ENCODE measurements around the gene ADRA1B.
"Not testable (repeated sequence)": the region's sequence is repeated elsewhere in the genome, so short reads cannot be mapped to it uniquely, and the experiment has no call there.

ADRA1B gene

GRCh38 chr5:159965031-159965837, 49.0 kb downstream of the ADRA1B start:
- no peak for DNase-seq (ENCODE audit: low read depth in 2 of 3, low spot score in 1 of 3)

- not testable (repeated sequence) for DNase-seq (ENCODE audit: low read depth in 2 of 3, low spot score in 1 of 3)
Measured at GRCh38 chr5:159965838-159966128, 49.5 kb downstream of the ADRA1B start.

- DNase-seq (ENCODE audit: low read depth in 2 of 3, low spot score in 1 of 3): no peak
Measured at GRCh38 chr5:159969966-159970365, 53.7 kb downstream of the ADRA1B start.

- no peak for DNase-seq (ENCODE audit: low read depth in 2 of 3, low spot score in 1 of 3)
Measured at GRCh38 chr5:159971038-159971437, 54.8 kb downstream of the ADRA1B start.

- no peak for DNase-seq (ENCODE audit: low read depth in 2 of 3, low spot score in 1 of 3)
Measured at GRCh38 chr5:159971514-159971913, 55.2 kb downstream of the ADRA1B start.

- DNase-seq (ENCODE audit: low read depth in 2 of 3, low spot score in 1 of 3): no peak
Measured at GRCh38 chr5:159971931-159972461, 55.7 kb downstream of the ADRA1B start.

- no peak for DNase-seq (ENCODE audit: low read depth in 2 of 3, low spot score in 1 of 3)
Measured at GRCh38 chr5:159972538-159973362, 56.5 kb downstream of the ADRA1B start.

GRCh38 chr5:159975462-159976019, 59.3 kb downstream of the ADRA1B start:
- DNase-seq (ENCODE audit: low read depth in 2 of 3, low spot score in 1 of 3): no peak

- DNase-seq (ENCODE audit: low read depth in 2 of 3, low spot score in 1 of 3): no peak
Measured at GRCh38 chr5:159976921-159977320, 60.6 kb downstream of the ADRA1B start.

- DNase-seq (ENCODE audit: low read depth in 2 of 3, low spot score in 1 of 3): no peak
Measured at GRCh38 chr5:159978358-159978757, 62.1 kb downstream of the ADRA1B start.

- no peak for DNase-seq (ENCODE audit: low read depth in 2 of 3, low spot score in 1 of 3)
Measured at GRCh38 chr5:159982421-159983173, 66.3 kb downstream of the ADRA1B start.

- peak; percentile 52 to 59 (median 57) for DNase-seq (ENCODE audit: low read depth in 2 of 3, low spot score in 1 of 3)
Measured at GRCh38 chr5:159987031-159987674, 70.9 kb downstream of the ADRA1B start.

- DNase-seq (ENCODE audit: low read depth in 2 of 3, low spot score in 1 of 3): no peak
Measured at GRCh38 chr5:159990506-159990905, 74.2 kb downstream of the ADRA1B start.

- DNase-seq (ENCODE audit: low read depth in 2 of 3, low spot score in 1 of 3): no peak
Measured at GRCh38 chr5:159992566-159992965, 76.3 kb downstream of the ADRA1B start.

GRCh38 chr5:159993194-159993593, 76.9 kb downstream of the ADRA1B start:
- DNase-seq (ENCODE audit: low read depth in 2 of 3, low spot score in 1 of 3): no peak

- DNase-seq (ENCODE audit: low read depth in 2 of 3, low spot score in 1 of 3): no peak
Measured at GRCh38 chr5:159995907-159996306, 79.6 kb downstream of the ADRA1B start.

GRCh38 chr5:160001457-160001856, 85.2 kb downstream of the ADRA1B start:
- DNase-seq (ENCODE audit: low read depth in 2 of 3, low spot score in 1 of 3): no peak

- DNase-seq (ENCODE audit: low read depth in 2 of 3, low spot score in 1 of 3): no peak
Measured at GRCh38 chr5:160007514-160007913, 91.2 kb downstream of the ADRA1B start.

GRCh38 chr5:160008529-160008876, 92.2 kb downstream of the ADRA1B start:
- DNase-seq (ENCODE audit: low read depth in 2 of 3, low spot score in 1 of 3): not testable (repeated sequence)

- DNase-seq (ENCODE audit: low read depth in 2 of 3, low spot score in 1 of 3): peak; percentile 82 to 93 (median 87)
Measured at GRCh38 chr5:160008877-160009590, 92.8 kb downstream of the ADRA1B start, which contains the start of gene TTC1. TSS of gene TTC1 (plus strand) at chr5:160009139. CDS start at chr5:160010529, 1,390 bp downstream.
